EL (cell line): Measurements from ENCODE around the gene SUZ12.
"Not testable (repeated sequence)": the region's sequence is repeated elsewhere in the genome, so short reads cannot be mapped to it uniquely, and the experiment has no call there.

ENCODE experiments used
- DNase-seq: peaks from one replicate; pipeline ENCODE4 v3.0.0-alpha.2; 2016

The SUZ12 gene

GRCh38 chr17:32042266-32042665, 105.5 kb downstream of the SUZ12 start:
- not testable (repeated sequence) for DNase-seq

- DNase-seq: not testable (repeated sequence)
Measured at GRCh38 chr17:32045611-32046010, 108.8 kb downstream of the SUZ12 start.

- not testable (repeated sequence) for DNase-seq
Measured at GRCh38 chr17:32047663-32048062, 110.9 kb downstream of the SUZ12 start.
